GF-D8 (cell line): ENCODE measurements around the gene ITPK1.
"Not testable (repeated sequence)": the region's sequence is repeated elsewhere in the genome, so short reads cannot be mapped to it uniquely, and the experiment has no call there.

Experiments
- DNase-seq: peaks from one replicate; lab custom pipeline; 2025; lab: John Stamatoyannopoulos, UW

The ITPK1 gene

GRCh38 chr14:93115821-93116675, at the start of gene ITPK1:
Gene ITPK1 (minus strand): TSS chr14:93115925. CDS start chr14:93115163, 762 bp downstream.
- DNase-seq = no peak

GRCh38 chr14:93163564-93163963, 47.8 kb upstream of the ITPK1 start:
- DNase-seq = peak; percentile 15

- no peak for DNase-seq
Measured at GRCh38 chr14:93161411-93161940, 45.8 kb upstream of the ITPK1 start.

GRCh38 chr14:93160353-93160801, 44.7 kb upstream of the ITPK1 start:
- no peak for DNase-seq

DNA sequence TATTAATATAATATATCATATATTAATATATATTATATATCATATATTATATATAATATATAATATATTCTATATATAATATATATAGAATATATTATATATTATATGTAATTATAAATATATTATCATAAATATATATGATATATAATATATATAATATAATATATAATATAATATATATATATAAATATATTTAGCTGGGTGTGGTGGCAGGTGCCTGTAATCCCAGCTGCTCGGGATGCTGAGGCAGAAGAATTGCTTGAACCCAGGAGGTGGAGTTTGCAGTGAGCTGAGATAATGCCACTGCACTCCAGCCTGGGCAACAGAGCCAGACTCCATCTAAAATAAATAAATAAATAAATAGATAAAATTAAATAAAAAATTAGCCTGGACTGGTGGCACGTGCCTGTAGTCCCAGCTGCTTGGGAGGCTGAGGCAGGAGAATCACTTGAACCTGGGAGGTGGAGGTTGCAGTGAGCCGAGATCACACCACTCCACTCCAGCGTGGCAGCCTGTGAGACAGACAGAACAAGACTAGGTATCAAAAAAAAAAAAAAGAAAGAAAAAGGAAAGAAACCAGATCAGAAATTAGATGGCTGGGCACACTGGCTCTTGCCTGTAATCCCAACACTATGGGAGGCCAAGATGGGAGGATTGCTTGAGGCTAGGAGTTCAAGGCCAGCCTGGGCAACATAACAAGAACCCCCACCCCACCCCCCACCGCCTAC, 44.1 kb upstream of the ITPK1 start:
- DNase-seq = not testable (repeated sequence)

- DNase-seq = not testable (repeated sequence)
Measured at GRCh38 chr14:93158349-93158748, 42.6 kb upstream of the ITPK1 start.

GRCh38 chr14:93156693-93157369, 41.1 kb upstream of the ITPK1 start:
- no peak for DNase-seq

GRCh38 chr14:93155667-93156066, 39.9 kb upstream of the ITPK1 start:
- no peak for DNase-seq

GRCh38 chr14:93153121-93153520, 37.4 kb upstream of the ITPK1 start:
- no peak for DNase-seq

DNA sequence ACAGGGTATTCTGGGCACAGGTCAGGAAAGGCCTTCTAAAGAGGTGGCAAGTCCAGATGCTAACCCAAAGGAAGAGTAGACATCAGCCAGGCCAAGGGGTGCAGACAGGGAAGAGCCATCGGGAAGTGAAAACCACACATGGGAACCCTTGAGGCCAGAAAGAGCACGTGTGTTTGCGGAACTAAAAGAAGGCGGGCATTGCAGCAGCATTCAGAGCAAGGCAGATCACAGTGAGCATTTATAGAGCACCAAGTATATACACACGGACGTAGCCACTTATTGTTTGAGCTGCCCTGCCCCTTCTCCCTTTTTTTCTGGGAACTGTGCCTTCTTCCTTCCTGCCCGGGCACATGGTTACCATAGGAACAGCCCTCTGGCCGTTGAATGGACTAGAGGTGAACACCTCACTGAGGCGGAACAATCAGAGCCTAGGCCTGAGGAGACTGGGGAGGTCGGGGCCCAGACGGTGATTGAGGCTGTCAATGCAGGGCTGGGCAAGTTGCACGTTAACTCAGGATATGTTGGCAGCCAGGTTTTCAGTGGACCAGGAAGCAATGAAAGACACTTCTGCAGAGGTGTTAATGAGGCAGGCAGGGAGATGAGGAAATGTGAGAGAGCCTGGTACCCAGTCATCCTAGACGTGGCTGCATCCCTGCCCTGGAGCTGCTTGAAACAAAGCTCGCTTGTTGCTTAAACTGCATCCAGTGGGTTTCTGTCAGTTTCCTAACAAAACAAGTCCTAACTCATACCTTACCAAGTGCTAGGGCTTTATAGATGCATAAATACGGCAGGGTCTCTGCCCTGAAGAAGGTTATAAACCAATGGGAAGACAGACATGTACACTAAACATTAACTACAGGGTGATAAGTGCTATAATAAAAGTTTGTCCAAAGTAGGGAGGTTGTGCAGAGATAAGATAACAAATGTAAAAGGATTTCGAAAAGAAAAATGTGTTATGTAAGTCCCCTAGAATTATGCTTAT, 34.8 kb upstream of the ITPK1 start:
- DNase-seq = no peak

- DNase-seq = no peak
Measured at GRCh38 chr14:93148979-93149378, 33.3 kb upstream of the ITPK1 start.

- no peak for DNase-seq
Measured at GRCh38 chr14:93146119-93146518, 30.4 kb upstream of the ITPK1 start.

GRCh38 chr14:93142854-93143652, 27.3 kb upstream of the ITPK1 start:
- no peak for DNase-seq

GRCh38 chr14:93137864-93138263, 22.1 kb upstream of the ITPK1 start:
- DNase-seq = no peak

DNA sequence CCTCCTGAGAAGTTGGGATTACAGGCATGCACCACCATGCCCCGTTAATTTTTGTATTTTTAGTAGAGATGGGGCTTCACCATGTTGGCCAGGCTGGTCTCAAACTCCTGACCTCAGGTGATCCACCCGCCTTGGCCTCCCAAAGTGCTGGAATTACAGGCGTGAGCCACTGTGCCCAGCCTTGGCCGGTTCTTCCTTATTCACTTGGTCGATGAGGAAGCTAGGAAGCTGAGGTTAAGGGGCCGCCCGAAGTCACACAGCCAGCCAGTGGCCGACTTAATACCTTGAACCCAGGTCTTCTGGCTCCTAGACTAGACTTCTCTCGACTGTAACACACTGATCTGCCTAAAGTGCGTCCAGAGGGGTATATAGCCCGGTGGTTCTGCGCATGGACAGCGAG, 20.8 kb upstream of the ITPK1 start:
- DNase-seq = not testable (repeated sequence)

DNA sequence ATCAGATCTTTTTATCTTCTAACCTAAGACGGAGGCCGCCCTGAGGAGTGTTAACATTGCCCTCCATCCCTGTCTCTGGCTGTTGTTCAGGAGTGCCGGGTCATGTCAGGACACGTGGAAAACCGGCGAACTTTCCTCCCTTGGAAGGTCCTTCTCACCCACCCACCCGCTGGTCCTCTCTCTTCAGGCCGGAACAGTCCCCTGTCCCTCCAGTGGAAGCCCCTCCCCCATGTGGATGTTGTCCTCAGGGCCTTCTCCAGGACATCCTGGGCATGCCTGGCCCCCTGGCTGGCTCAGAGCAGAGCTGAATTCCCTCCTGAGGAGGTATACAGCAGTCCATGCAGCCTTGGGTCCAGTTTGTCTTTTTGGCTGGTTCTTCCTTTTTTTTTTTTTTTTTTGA, 20.3 kb upstream of the ITPK1 start:
- DNase-seq = no peak

DNA sequence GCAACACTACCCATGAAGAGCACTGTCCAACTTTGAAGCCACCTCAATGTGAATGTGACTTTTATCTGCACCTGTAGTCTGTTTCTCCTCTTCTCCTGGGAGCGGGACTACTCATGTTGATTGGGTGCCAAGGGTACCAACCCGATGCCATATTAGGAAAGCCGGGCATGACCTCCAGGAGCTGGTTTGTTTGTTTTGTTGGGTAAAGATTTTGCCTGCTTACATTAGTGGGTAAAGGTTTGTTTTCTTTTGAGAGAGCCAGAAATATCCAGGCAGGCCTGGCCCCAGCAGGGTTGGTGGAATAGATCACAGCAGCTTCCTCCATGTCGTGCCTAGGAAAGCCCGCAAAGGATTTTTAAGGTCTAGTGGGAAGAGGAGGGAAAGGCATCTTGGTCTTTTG, 19.7 kb upstream of the ITPK1 start:
- DNase-seq = no peak

- no peak for DNase-seq
Measured at GRCh38 chr14:93133464-93133863, 17.7 kb upstream of the ITPK1 start.

GRCh38 chr14:93132472-93133065, 16.8 kb upstream of the ITPK1 start:
- DNase-seq = no peak
